CD4-positive, alpha-beta T cell (primary cell): ENCODE data around the gene TMEM145. TPM values are rescaled to one million over a fixed set of nuclear protein-coding genes. Genes with fewer than 3 reads are reported as not detected.

Source experiments
- ATAC-seq: fragments of 200-7000 bp; cut with Tn5 transposase; one replicate; pipeline ENCODE4 v1.10.0; 2022; ENCODE audit warnings: mild to moderate bottlenecking; ENCODE audit not compliant: poor library complexity
- CTCF ChIA-PET: fragments of 350-600 bp; sonication (Branson Sonifier 250); formaldehyde crosslinking; loops from one replicate; lab custom pipeline; 2021; ENCODE audit warnings: antibody characterized with exemption, inconsistent platforms; lab: Charles Lee
- POLR2A ChIA-PET: fragments of 350-600 bp; sonication (Branson Sonifier 250); formaldehyde crosslinking; loops from one replicate; lab custom pipeline; 2021; ENCODE audit warnings: antibody characterized with exemption, inconsistent platforms; lab: Charles Lee
- DNase-seq, 14 experiments: peaks; one replicate each; pipeline ENCODE4 v3.0.0-alpha.2; 2013 to 2020; ENCODE audit warnings: mixed read lengths in 2 of 14
- H3K27ac ChIP-seq, 2 donors: one replicate each; pipeline versions ENCODE4 v1.5.1 to v1.7.0; 2013; ENCODE audit warnings: low read length in 2 of 2, low read depth in 1 of 2, mild to moderate bottlenecking in 1 of 2
- H3K27me3 ChIP-seq, 2 experiments: 1 replicate in 1 of 2; 2 replicates in 1 of 2; pipeline versions ENCODE4 v1.6.1 to v1.7.0; 2013; ENCODE audit warnings: low read length in 2 of 2, control low read depth in 1 of 2, mild to moderate bottlenecking in 1 of 2, moderate library complexity in 1 of 2; ENCODE audit not compliant: insufficient read depth in 2 of 2, control insufficient read depth in 1 of 2
- H3K36me3 ChIP-seq: one replicate; pipeline ENCODE4 v1.6.1; 2013; ENCODE audit warnings: low read length, control low read depth; ENCODE audit not compliant: insufficient read depth
- H3K4me1 ChIP-seq: one replicate; pipeline ENCODE4 v1.6.1; 2013; ENCODE audit warnings: low read length, control low read depth; ENCODE audit not compliant: insufficient read depth
- H3K4me3 ChIP-seq: one replicate; pipeline ENCODE4 v1.5.1; 2013; ENCODE audit warnings: mild to moderate bottlenecking, low read length, moderate library complexity
- H3K9me3 ChIP-seq, 2 experiments: 1 replicate in 1 of 2; 2 replicates in 1 of 2; pipeline versions ENCODE4 v1.6.1 to v1.7.0; 2013; ENCODE audit warnings: low read length in 2 of 2, mild to moderate bottlenecking in 2 of 2, control low read depth in 1 of 2, moderate library complexity in 1 of 2; ENCODE audit not compliant: control insufficient read depth in 1 of 2, insufficient read depth in 1 of 2
- H3K27ac Mint-ChIP-seq: one replicate; pipeline ENCODE4 v1.8.0; 2020; ENCODE audit warnings: mixed read lengths
- H3K27me3 Mint-ChIP-seq: one replicate; pipeline ENCODE4 v1.8.0; 2021; ENCODE audit warnings: mixed read lengths
- H3K36me3 Mint-ChIP-seq: one replicate; pipeline ENCODE4 v1.8.0; 2021; ENCODE audit warnings: low read depth, mixed read lengths
- H3K4me1 Mint-ChIP-seq: one replicate; pipeline ENCODE4 v1.8.0; 2021; ENCODE audit warnings: low read depth, mixed read lengths
- H3K4me3 Mint-ChIP-seq: one replicate; pipeline ENCODE4 v1.8.0; 2020; ENCODE audit warnings: mild to moderate bottlenecking, mixed read lengths
- H3K9me3 Mint-ChIP-seq: one replicate; pipeline ENCODE4 v1.8.0; 2020; ENCODE audit warnings: mixed read lengths
- intact Hi-C, 2 experiments: fragments of 100-400 bp; cut with DNase I in 1 of 2; cut with micrococcal nuclease in 1 of 2; formaldehyde crosslinking; loops; one replicate each; pipeline versions ENCODE4 v1.15.1 to v1.9.0; 2023 to 2025; cut with DNase I, micrococcal nuclease
- total RNA-seq, 174 experiments: library from RNA in 2 of 174; stranded (reverse) in 2 of 174; gene quantifications; one replicate each; pipeline ENCODE4 v1.2.3 and lab custom pipeline; 2021 to 2026
- TF ChIP-seq, protein P1 (sequence below): fragments of 200-600 bp; IDR thresholded peaks from one replicate; pipeline ENCODE4 v1.8.0; 2022; ENCODE audit warnings: antibody characterized with exemption, mild to moderate bottlenecking

Gene TMEM145
- total RNA-seq, 2 experiments from 2014 or later: not detected

DNA sequence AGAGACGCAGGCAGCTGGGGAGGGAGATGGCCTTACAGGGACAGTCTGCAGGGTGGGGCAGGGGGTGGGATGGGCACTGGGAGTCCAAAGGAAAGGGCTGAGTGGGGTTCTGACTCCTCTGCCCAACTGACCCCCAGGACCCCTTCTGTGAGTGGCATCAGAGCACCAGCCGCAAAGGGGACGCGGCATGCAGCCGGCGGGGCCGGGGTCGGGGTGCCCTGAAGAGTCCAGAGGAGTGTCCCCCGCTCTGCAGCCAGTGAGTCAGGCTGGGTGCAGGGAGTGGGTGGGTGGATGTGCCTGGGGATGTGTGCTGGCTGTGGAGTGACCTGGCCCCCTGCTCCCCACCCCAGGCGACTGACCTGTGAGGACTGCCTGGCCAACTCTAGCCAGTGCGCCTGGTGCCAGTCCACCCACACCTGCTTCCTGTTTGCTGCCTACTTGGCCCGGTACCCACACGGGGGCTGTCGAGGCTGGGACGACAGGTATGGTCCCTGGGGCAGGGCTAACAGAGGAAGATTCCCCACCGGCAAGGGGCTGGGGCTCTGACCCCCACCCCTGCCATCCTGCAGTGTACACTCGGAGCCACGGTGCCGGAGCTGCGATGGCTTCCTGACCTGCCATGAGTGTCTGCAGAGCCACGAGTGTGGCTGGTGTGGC is 38.1 kb downstream of the TMEM145 start:
- TF ChIP-seq, protein P1, sequence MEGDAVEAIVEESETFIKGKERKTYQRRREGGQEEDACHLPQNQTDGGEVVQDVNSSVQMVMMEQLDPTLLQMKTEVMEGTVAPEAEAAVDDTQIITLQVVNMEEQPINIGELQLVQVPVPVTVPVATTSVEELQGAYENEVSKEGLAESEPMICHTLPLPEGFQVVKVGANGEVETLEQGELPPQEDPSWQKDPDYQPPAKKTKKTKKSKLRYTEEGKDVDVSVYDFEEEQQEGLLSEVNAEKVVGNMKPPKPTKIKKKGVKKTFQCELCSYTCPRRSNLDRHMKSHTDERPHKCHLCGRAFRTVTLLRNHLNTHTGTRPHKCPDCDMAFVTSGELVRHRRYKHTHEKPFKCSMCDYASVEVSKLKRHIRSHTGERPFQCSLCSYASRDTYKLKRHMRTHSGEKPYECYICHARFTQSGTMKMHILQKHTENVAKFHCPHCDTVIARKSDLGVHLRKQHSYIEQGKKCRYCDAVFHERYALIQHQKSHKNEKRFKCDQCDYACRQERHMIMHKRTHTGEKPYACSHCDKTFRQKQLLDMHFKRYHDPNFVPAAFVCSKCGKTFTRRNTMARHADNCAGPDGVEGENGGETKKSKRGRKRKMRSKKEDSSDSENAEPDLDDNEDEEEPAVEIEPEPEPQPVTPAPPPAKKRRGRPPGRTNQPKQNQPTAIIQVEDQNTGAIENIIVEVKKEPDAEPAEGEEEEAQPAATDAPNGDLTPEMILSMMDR: no peak
- no peak overlapping the region for H3K27ac Mint-ChIP-seq
- H3K4me1 Mint-ChIP-seq: no peaks in the 10 kb centered on the region
- H3K4me3 Mint-ChIP-seq: no peak overlapping the region
- DNase-seq (no peak), ATAC-seq (no peak)
- Histone ChIP-seq H3K4me3 (no peak overlapping the region), H3K4me1 (no peaks in the 10 kb centered on the region), H3K9me3 (no peaks in the 10 kb centered on the region), H3K27ac (no peak overlapping the region), H3K27me3 (no peaks in the 10 kb centered on the region), H3K36me3 (no peaks in the 10 kb centered on the region)
- POLR2A ChIA-PET: no interaction called here
- intact Hi-C loops: no loop called here
- H3K36me3 Mint-ChIP-seq: peaks cover 8% of the 10 kb centered on the region
- H3K27me3 Mint-ChIP-seq: no peaks in the 10 kb centered on the region
- no peaks in the 10 kb centered on the region for H3K9me3 Mint-ChIP-seq
- CTCF ChIA-PET: no interaction called here

DNA sequence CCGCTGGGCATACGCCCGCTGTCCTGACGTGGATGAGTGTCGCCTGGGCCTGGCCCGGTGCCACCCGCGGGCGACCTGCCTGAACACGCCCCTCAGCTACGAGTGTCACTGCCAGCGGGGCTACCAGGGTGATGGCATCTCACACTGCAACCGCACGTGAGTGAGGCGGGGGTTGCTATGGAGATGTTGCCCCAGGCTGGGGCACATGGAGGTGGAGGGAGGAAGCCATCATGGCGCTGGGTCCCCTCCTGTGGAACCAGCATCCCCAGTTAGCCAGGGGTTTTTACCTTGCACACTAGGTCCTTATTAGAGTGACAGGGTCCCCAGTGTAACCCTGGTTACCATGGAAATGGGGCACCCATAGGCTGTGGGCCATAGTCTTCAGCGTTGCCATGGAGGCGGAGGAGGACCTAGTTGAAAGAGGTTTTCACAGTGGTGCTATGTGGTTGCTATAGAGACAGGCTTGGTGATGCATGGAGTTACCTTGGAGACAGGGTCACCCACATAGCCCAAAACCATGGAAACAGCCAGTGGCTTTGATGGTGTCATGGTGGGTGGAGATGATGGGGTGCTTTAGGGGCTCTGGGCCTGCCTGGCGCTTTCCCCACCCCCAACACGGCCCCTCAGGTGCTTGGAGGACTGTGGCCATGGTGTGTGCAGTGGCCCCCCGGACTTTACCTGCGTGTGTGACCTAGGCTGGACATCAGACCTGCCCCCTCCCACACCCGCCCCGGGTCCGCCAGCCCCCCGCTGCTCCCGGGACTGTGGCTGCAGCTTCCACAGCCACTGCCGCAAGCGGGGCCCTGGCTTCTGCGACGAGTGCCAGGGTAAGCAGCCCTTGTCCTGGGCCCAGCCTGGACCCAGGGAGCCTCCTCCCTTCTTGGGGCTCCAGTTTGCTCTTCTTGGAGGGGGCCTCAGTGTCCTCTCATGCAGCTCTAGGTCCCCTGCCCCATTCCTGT is 39.5 kb downstream of the TMEM145 start:
- TF ChIP-seq, protein P1: no peak
- Histone ChIP-seq H3K4me1 (no peaks in the 10 kb centered on the region), H3K27me3 (no peaks in the 10 kb centered on the region), H3K27ac (no peak overlapping the region), H3K36me3 (peaks cover 4% of the 10 kb centered on the region), H3K4me3 (no peak overlapping the region), H3K9me3 (no peaks in the 10 kb centered on the region)
- ATAC-seq (no peak), DNase-seq (peak in 2 of 14 experiments; percentile 12 to 22)
- Mint-ChIP-seq H3K4me1 (no peaks in the 10 kb centered on the region), H3K36me3 (peaks cover 8% of the 10 kb centered on the region), H3K27ac (no peak overlapping the region), H3K9me3 (no peaks in the 10 kb centered on the region), H3K4me3 (no peak overlapping the region), H3K27me3 (no peaks in the 10 kb centered on the region)
- CTCF ChIA-PET: no interaction called here
- intact Hi-C loops: no loop called here
- POLR2A ChIA-PET: no interaction called here

DNA sequence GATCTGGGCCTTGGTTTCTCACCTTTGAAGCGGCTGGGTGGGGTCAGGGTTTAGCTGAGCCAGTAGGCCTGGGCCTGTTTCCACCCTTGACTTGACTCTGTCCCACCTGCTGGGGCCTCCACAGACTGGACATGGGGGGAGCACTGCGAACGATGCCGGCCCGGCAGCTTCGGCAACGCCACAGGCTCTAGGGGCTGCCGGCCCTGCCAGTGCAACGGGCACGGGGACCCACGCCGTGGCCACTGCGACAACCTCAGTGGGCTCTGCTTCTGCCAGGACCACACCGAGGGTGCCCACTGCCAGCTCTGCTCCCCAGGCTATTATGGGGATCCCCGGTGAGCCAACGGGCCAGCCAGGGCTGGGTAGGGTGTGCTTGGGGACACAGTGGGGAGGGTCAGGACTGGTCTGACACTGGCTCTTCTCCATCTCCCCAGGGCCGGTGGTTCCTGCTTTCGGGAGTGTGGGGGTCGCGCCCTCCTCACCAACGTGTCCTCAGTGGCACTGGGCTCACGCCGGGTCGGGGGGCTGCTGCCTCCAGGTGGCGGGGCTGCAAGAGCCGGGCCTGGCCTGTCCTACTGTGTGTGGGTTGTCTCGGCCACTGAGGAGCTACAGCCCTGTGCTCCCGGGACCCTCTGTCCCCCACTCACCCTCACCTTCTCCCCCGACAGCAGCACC is 40.4 kb downstream of the TMEM145 start:
- Mint-ChIP-seq H3K36me3 (peaks cover 8% of the 10 kb centered on the region), H3K4me1 (no peaks in the 10 kb centered on the region), H3K27ac (no peak overlapping the region), H3K27me3 (no peaks in the 10 kb centered on the region), H3K4me3 (no peak overlapping the region), H3K9me3 (no peaks in the 10 kb centered on the region)
- ChIA-PET CTCF (no interaction called here), POLR2A (no interaction called here)
- peaks cover 4% of the 10 kb centered on the region for H3K36me3 ChIP-seq
- no peak overlapping the region for H3K27ac ChIP-seq
- no peak for DNase-seq
- TF ChIP-seq, protein P1: no peak
- no peak overlapping the region for H3K4me3 ChIP-seq
- ATAC-seq: no peak
- H3K27me3 ChIP-seq: no peaks in the 10 kb centered on the region
- H3K9me3 ChIP-seq: no peaks in the 10 kb centered on the region
- no peaks in the 10 kb centered on the region for H3K4me1 ChIP-seq
- intact Hi-C loops: no loop called here
